ENCODE data around the gene LIAS.
A peak's percentile ranks its signal among the peaks of the same experiment; 100 is the strongest.
"Not testable (repeated sequence)": the region's sequence is repeated elsewhere in the genome, so short reads cannot be mapped to it uniquely, and the experiment has no call there.

Gene LIAS

GRCh38 chr4:39458505-39459300, at the start of gene LIAS, which contains the start of gene RPL9:
LIAS (plus strand) TSS chr4:39459056; CDS start chr4:39459118, 62 bp downstream.
RPL9 (minus strand) TSS chr4:39458922; CDS start chr4:39458439, 483 bp downstream.
- DNase-seq (ENCODE audit: low read depth in 2 of 3, low spot score in 2 of 3) = peak; percentile 83 to 94 (median 83)

GRCh38 chr4:39410415-39410814, 48.4 kb upstream of the LIAS start:
- no peak for DNase-seq (ENCODE audit: low read depth in 2 of 3, low spot score in 2 of 3)

GRCh38 chr4:39411561-39411960, 47.3 kb upstream of the LIAS start:
- DNase-seq (ENCODE audit: low read depth in 2 of 3, low spot score in 2 of 3) = not testable (repeated sequence)

- DNase-seq (ENCODE audit: low read depth in 2 of 3, low spot score in 2 of 3) = no peak
These were observed 43.1 kb upstream of the LIAS start for GRCh38 chr4:39415678-39416283.

GRCh38 chr4:39422247-39422646, 36.6 kb upstream of the LIAS start:
- no peak for DNase-seq (ENCODE audit: low read depth in 2 of 3, low spot score in 2 of 3)

- DNase-seq (ENCODE audit: low read depth in 2 of 3, low spot score in 2 of 3) = not testable (repeated sequence)
These were observed 33.6 kb upstream of the LIAS start for GRCh38 chr4:39425297-39425696.

- no peak for DNase-seq (ENCODE audit: low read depth in 2 of 3, low spot score in 2 of 3)
These were observed 32.1 kb upstream of the LIAS start for GRCh38 chr4:39426728-39427127.

- no peak for DNase-seq (ENCODE audit: low read depth in 2 of 3, low spot score in 2 of 3)
These were observed 31.2 kb upstream of the LIAS start for GRCh38 chr4:39427520-39428114.

GRCh38 chr4:39429476-39430334, 29.2 kb upstream of the LIAS start:
- DNase-seq (ENCODE audit: low read depth in 2 of 3, low spot score in 2 of 3) = no peak

- no peak for DNase-seq (ENCODE audit: low read depth in 2 of 3, low spot score in 2 of 3)
These were observed 24.9 kb upstream of the LIAS start for GRCh38 chr4:39433878-39434492.

GRCh38 chr4:39435659-39436563, 22.9 kb upstream of the LIAS start:
- DNase-seq (ENCODE audit: low read depth in 2 of 3, low spot score in 2 of 3) = no peak

- no peak for DNase-seq (ENCODE audit: low read depth in 2 of 3, low spot score in 2 of 3)
These were observed 17.3 kb upstream of the LIAS start for GRCh38 chr4:39441593-39441992.

- no peak for DNase-seq (ENCODE audit: low read depth in 2 of 3, low spot score in 2 of 3)
These were observed 15.9 kb upstream of the LIAS start for GRCh38 chr4:39442998-39443397.

- DNase-seq (ENCODE audit: low read depth in 2 of 3, low spot score in 2 of 3) = no peak
These were observed 12.4 kb upstream of the LIAS start for GRCh38 chr4:39446483-39446841.

GRCh38 chr4:39446842-39447573, 11.8 kb upstream of the LIAS start:
- DNase-seq (ENCODE audit: low read depth in 2 of 3, low spot score in 2 of 3) = peak in 1 of 3 experiments; percentile 46

GRCh38 chr4:39450618-39451017, 8.2 kb upstream of the LIAS start:
- DNase-seq (ENCODE audit: low read depth in 2 of 3, low spot score in 2 of 3) = no peak

GRCh38 chr4:39451423-39452023, 7.3 kb upstream of the LIAS start:
- DNase-seq (ENCODE audit: low read depth in 2 of 3, low spot score in 2 of 3) = no peak

- no peak for DNase-seq (ENCODE audit: low read depth in 2 of 3, low spot score in 2 of 3)
These were observed 6.5 kb upstream of the LIAS start for GRCh38 chr4:39452153-39452859.

Measured in activated CD8-positive, alpha-beta memory T cell treated with anti-CD3 and anti-CD28 coated beads for 48 hours (primary cell).